Measurements from ENCODE around the gene CABLES1.

Gene CABLES1

DNA sequence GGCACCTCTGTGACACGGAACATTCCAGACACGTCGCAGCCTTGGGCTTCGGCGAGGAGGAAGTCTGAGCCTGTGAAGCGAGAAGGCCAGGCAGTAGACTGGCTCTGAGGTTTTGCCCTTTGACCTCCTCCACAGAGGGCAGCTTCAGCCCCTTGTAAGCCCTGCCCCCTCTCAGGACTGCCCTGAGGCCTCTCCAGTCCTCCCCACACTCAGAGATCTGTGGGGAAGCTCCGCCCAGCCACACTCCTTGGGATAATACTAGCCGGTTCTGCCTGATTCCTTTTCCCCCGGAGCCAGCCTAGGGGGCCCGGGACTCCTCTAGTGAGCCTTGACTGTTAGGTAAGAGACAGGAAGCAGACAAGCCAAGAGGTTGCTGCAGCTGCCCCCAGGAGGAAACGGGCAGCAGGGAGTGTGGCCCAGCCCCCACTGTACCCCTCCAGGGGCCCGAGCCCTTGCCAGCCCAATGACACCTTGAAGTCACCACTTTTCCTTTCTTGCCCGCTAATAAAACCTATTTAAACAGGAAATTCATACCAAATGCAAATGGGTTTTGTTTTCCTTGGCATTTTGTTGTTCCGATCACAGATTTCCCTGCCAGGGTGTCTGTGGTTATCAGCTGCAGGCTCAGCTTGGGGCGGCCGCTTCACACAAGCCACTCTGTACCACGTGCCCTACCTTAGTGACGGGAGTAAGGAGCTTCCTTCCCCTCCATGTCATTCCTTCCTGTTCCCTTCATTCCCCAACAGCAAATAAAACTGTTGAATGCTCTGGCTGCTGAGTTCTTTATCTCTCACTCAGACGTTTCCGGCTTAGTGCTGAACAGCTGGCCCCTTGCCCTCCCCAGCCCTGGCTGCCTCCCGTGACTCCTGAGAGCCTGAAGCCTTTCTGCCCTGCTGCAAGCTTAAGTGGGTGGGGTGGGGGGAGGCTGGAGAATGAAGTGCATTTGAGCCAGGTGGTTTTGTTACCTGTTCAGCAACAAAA lies 124.7 kb downstream of the CABLES1 start:
- peak overlapping the region; percentile 26 for H3K4me3 ChIP-seq (ENCODE audit: low read length)
- TF ChIP-seq, protein P1, sequence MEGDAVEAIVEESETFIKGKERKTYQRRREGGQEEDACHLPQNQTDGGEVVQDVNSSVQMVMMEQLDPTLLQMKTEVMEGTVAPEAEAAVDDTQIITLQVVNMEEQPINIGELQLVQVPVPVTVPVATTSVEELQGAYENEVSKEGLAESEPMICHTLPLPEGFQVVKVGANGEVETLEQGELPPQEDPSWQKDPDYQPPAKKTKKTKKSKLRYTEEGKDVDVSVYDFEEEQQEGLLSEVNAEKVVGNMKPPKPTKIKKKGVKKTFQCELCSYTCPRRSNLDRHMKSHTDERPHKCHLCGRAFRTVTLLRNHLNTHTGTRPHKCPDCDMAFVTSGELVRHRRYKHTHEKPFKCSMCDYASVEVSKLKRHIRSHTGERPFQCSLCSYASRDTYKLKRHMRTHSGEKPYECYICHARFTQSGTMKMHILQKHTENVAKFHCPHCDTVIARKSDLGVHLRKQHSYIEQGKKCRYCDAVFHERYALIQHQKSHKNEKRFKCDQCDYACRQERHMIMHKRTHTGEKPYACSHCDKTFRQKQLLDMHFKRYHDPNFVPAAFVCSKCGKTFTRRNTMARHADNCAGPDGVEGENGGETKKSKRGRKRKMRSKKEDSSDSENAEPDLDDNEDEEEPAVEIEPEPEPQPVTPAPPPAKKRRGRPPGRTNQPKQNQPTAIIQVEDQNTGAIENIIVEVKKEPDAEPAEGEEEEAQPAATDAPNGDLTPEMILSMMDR (conservative IDR thresholded peaks at IDR 0.05; ENCODE audit: low read length) = no peak
- peak; percentile 80 for DNase-seq (ENCODE audit: low read depth)

DNA sequence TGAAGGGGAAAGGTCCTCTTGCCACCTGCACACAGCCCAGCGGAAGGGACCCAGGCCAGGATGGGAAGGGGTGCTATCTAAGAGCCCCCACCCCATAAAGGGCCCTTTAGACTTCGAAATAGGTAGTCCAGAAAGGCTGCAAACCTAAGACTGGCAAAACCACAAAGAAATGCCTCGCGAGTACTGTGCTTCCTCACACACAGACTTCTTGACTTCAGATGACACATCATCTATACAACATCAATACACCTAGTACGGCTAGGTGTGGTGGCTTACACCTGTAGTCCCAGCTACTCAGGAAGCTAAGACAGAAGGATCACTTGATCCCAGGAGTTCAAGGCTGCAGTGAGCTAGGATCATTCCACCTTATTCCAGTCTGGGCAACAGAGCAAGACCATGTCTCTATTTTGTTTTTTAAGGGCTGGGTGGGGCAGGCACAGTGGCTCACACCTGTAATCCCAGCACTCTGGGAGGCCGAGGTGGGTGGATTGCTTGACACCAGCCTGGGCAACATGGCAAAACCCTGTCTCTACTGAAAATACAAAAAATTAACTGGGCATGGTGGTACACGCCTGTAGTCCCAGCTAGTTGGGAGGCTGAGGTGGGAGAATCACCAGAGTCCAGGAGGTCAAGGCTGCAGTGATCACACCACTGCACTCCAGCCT lies 125.8 kb downstream of the CABLES1 start:
- no peak for DNase-seq (ENCODE audit: low read depth)
- TF ChIP-seq, protein P1 (conservative IDR thresholded peaks at IDR 0.05; ENCODE audit: low read length) = no peak

DNA sequence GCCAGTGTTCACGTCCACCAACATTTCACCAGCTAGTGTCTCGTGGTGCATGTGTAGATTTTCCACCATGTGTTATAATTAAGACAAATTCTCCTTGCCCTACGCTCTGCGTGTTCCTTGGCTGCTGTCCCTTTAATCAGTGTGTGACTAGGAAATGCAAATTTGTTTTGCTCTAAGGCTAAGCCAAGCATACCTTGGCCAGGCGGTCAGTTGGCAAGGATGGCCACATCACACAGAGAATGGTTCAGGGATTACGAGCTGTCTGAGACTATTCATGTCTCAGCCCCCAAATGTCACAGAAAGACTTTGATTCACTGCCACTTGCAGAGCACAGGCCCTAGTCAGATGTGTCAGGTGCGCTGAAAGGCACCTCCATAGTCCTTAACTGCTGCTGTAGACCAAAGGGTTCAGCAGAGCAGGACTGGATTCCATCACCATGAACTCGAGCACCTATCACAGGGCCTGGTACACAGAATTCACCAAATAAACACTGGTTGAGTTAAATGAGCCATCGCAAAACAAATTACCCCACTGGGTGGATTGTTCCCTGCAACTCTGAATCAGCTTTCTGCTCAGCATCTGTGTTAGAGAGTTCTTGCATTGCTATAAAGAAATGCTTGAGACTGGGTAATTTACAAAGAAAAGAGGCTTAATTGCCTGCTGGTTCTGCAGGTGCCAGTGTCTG lies 128.4 kb downstream of the CABLES1 start:
- H3K4me3 ChIP-seq (ENCODE audit: low read length) = no peak overlapping the region
- DNase-seq (ENCODE audit: low read depth) = no peak
- TF ChIP-seq, protein P1 (conservative IDR thresholded peaks at IDR 0.05; ENCODE audit: low read length) = no peak

More for the DNA sequence above, 125.8 kb downstream of the CABLES1 start:
- no peak overlapping the region for H3K4me3 ChIP-seq (ENCODE audit: low read length)

DNA sequence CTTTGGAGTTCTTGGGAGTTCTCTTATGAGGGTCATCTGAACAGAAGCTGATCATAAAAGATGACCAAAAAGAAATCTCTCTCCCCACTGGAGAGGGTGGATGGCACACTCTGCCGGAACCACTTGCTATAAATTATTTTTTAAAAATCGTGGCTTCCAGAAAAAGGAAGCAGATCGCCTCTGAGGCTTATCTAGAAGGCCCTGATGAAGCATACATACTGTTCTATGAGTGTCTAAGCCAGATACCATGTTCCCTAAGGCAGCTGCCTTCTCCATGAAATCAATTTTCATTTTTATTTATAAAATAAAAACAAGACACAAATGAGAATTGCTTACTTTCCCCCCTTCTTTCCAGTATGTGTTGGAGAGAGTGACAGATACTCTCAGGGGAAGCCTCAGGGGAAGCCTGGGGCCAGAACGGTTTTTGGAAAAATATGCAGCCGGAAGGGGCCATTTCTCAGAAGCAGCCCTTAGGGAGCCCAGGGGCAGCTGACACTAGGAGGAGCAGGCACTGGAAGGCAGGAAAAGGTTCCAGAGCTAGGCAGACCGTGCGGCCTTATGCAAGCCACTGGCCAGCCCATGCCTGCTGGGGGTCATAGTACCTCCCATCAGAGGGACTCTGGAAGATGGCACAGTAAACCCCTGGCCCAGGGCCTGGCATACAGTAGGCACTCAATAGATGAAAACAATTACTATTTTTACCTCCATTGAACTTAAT lies 130.6 kb downstream of the CABLES1 start:
- no peak overlapping the region for H3K4me3 ChIP-seq (ENCODE audit: low read length)
- TF ChIP-seq, protein P1 (conservative IDR thresholded peaks at IDR 0.05; ENCODE audit: low read length) = no peak
- no peak for DNase-seq (ENCODE audit: low read depth)

DNA sequence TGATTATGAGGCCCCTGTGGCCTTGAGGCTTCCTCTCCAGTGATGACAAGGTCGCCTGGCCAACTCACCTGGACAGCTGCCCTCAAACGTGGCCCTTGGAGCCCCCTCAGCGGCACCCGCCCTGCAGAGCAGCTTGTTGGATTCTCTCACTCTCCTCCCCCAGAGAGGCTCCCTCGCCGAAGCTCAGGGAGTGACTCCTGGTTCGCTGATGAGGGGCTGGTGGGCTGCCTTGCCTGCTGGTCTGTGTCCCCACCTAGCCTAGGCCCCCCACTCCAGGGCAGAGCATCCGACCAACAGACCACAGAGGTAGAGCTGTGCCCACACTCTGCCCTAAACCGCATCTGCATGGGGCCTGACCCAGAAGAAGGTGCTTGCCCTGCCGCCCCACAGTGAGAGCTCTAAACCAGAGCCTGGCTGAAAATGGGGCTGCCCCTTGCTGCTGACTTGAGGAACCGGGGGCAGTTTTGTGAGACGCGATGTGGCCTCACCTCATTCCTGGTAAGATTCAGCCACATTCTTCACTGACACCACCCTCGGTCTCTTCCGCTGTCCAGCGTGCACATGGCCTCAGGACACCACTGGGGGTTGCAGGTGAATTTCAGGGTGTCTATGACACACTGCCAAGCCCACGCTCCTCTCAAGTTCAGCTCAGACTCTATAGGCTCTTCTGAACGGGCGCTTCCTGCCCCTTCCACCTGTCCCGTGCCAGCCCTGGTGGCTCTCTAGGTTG lies 131.6 kb downstream of the CABLES1 start:
- H3K4me3 ChIP-seq (ENCODE audit: low read length) = no peak overlapping the region
- DNase-seq (ENCODE audit: low read depth) = no peak
- TF ChIP-seq, protein P1 (conservative IDR thresholded peaks at IDR 0.05; ENCODE audit: low read length) = no peak

DNA sequence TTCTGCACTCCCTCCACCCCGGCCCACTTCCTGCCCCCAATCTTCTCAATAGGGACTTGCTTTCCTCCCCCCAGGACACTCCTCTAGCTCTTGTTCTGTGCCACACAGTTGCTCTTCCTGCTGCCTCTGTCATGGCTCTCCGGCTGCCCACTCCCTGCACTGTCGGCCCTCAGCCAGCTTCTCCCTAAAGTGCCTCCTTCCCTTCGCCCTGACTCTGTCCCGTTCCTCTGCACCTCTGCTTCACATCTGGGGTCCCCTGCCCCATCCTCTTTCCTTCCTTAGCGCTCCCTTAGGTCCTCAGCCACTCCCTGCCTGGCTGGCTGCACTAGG lies 132.1 kb downstream of the CABLES1 start:
- TF ChIP-seq, protein P1 (conservative IDR thresholded peaks at IDR 0.05; ENCODE audit: low read length) = no peak
- no peak overlapping the region for H3K4me3 ChIP-seq (ENCODE audit: low read length)
- DNase-seq (ENCODE audit: low read depth) = no peak
